ENCODE measurements around the gene CFAP20DC.

Gene CFAP20DC

GRCh38 chr3:58955308-58955707 is 94.5 kb downstream of the CFAP20DC start:
- H3K9me2 ChIP-seq (replicated peaks; ENCODE audit: insufficient read depth, low read length): no peaks in the 10 kb centered on the region
- no peaks in the 10 kb centered on the region for H3K9me3 ChIP-seq (replicated peaks; ENCODE audit: insufficient read depth, low read length)
- no peaks in the 10 kb centered on the region for H4K20me1 ChIP-seq (ENCODE audit: insufficient read depth, low read length)
- TF ChIP-seq EZH2 (optimal IDR thresholded peaks at IDR 0.05; ENCODE audit: low read depth, low read length) (no peak), EZH2phosphoT487 (IDR thresholded peaks at IDR 0.05; ENCODE audit: low read length) (no peak), CTCF (IDR thresholded peaks at IDR 0.05; ENCODE audit: low read length) (no peak)
- H3K4me1 ChIP-seq (ENCODE audit: low read length): no peaks in the 10 kb centered on the region
- H3K36me3 ChIP-seq (replicated peaks; ENCODE audit: insufficient read depth, low read length): no peaks in the 10 kb centered on the region
- no peaks in the 10 kb centered on the region for H3F3A ChIP-seq (ENCODE audit: insufficient read depth, low read length)
- no peak overlapping the region for H3K4me3 ChIP-seq (ENCODE audit: low read length)
- no peaks in the 10 kb centered on the region for H3K79me2 ChIP-seq (ENCODE audit: low read length)
- H2AFZ ChIP-seq (ENCODE audit: low read length): no peak overlapping the region
- no peak overlapping the region for H3K9ac ChIP-seq (ENCODE audit: low read length)
- H3K27ac ChIP-seq (ENCODE audit: low read length): no peak overlapping the region
- H3K4me2 ChIP-seq (ENCODE audit: low read depth, low read length): no peak overlapping the region
- no peak for DNase-seq
- H3K27me3 ChIP-seq (replicated peaks; ENCODE audit: insufficient read depth, low read length): no peaks in the 10 kb centered on the region

GRCh38 chr3:58953288-58953687 is 96.5 kb downstream of the CFAP20DC start:
- DNase-seq: no peak
- H2AFZ ChIP-seq (ENCODE audit: low read length): no peak overlapping the region
- no peaks in the 10 kb centered on the region for H4K20me1 ChIP-seq (ENCODE audit: insufficient read depth, low read length)
- H3K9ac ChIP-seq (ENCODE audit: low read length): no peak overlapping the region
- H3K4me3 ChIP-seq (ENCODE audit: low read length): no peak overlapping the region
- H3K4me2 ChIP-seq (ENCODE audit: low read depth, low read length): no peak overlapping the region
- no peaks in the 10 kb centered on the region for H3K79me2 ChIP-seq (ENCODE audit: low read length)
- no peaks in the 10 kb centered on the region for H3K27me3 ChIP-seq (replicated peaks; ENCODE audit: insufficient read depth, low read length)
- no peaks in the 10 kb centered on the region for H3K9me2 ChIP-seq (replicated peaks; ENCODE audit: insufficient read depth, low read length)
- no peak for TF ChIP-seq CTCF (IDR thresholded peaks at IDR 0.05; ENCODE audit: low read length)
- TF ChIP-seq EZH2 (optimal IDR thresholded peaks at IDR 0.05; ENCODE audit: low read depth, low read length): no peak
- TF ChIP-seq EZH2phosphoT487 (IDR thresholded peaks at IDR 0.05; ENCODE audit: low read length): no peak
- no peaks in the 10 kb centered on the region for H3F3A ChIP-seq (ENCODE audit: insufficient read depth, low read length)
- H3K27ac ChIP-seq (ENCODE audit: low read length): no peak overlapping the region
- H3K36me3 ChIP-seq (replicated peaks; ENCODE audit: insufficient read depth, low read length): no peaks in the 10 kb centered on the region
- no peaks in the 10 kb centered on the region for H3K4me1 ChIP-seq (ENCODE audit: low read length)
- no peaks in the 10 kb centered on the region for H3K9me3 ChIP-seq (replicated peaks; ENCODE audit: insufficient read depth, low read length)

GRCh38 chr3:58952128-58952917 is 97.5 kb downstream of the CFAP20DC start:
- no peaks in the 10 kb centered on the region for H3K27me3 ChIP-seq (replicated peaks; ENCODE audit: insufficient read depth, low read length)
- H3K4me3 ChIP-seq (ENCODE audit: low read length): no peak overlapping the region
- H3K9me3 ChIP-seq (replicated peaks; ENCODE audit: insufficient read depth, low read length): no peaks in the 10 kb centered on the region
- DNase-seq: no peak
- TF ChIP-seq CTCF (IDR thresholded peaks at IDR 0.05; ENCODE audit: low read length): no peak
- TF ChIP-seq EZH2phosphoT487 (IDR thresholded peaks at IDR 0.05; ENCODE audit: low read length): no peak
- no peak for TF ChIP-seq EZH2 (optimal IDR thresholded peaks at IDR 0.05; ENCODE audit: low read depth, low read length)
- no peaks in the 10 kb centered on the region for H3K36me3 ChIP-seq (replicated peaks; ENCODE audit: insufficient read depth, low read length)
- H3K4me1 ChIP-seq (ENCODE audit: low read length): no peaks in the 10 kb centered on the region
- H3K9ac ChIP-seq (ENCODE audit: low read length): no peak overlapping the region
- H3F3A ChIP-seq (ENCODE audit: insufficient read depth, low read length): no peaks in the 10 kb centered on the region
- H2AFZ ChIP-seq (ENCODE audit: low read length): no peak overlapping the region
- no peaks in the 10 kb centered on the region for H3K9me2 ChIP-seq (replicated peaks; ENCODE audit: insufficient read depth, low read length)
- no peaks in the 10 kb centered on the region for H4K20me1 ChIP-seq (ENCODE audit: insufficient read depth, low read length)
- no peaks in the 10 kb centered on the region for H3K79me2 ChIP-seq (ENCODE audit: low read length)
- H3K4me2 ChIP-seq (ENCODE audit: low read depth, low read length): no peak overlapping the region
- H3K27ac ChIP-seq (ENCODE audit: low read length): no peak overlapping the region
